Ishikawa (cell line): ENCODE measurements around the gene C5orf63.

Experiments
- CEBPB ChIP-seq: IDR thresholded peaks from 2 replicates; pipeline ENCODE4 v1.6.1; 2012
- CREB1 ChIP-seq: IDR thresholded peaks from 2 replicates; pipeline ENCODE4 v1.6.1; 2012; ENCODE audit warnings: low read depth
- EGR1 ChIP-seq: IDR thresholded peaks from 2 replicates; pipeline ENCODE4 v1.6.1; 2012
- EP300 ChIP-seq: IDR thresholded peaks from 2 replicates; pipeline ENCODE4 v1.6.1; 2012; ENCODE audit warnings: borderline replicate concordance
- FOXM1 ChIP-seq: IDR thresholded peaks from 2 replicates; pipeline ENCODE4 v1.6.1; 2012; ENCODE audit warnings: low read depth, borderline replicate concordance
- NFIC ChIP-seq: IDR thresholded peaks from 2 replicates; pipeline ENCODE4 v1.6.1; 2012
- RAD21 ChIP-seq: IDR thresholded peaks from 2 replicates; pipeline ENCODE4 v1.6.1; 2012; ENCODE audit warnings: low read depth
- REST ChIP-seq: IDR thresholded peaks from 2 replicates; pipeline ENCODE4 v1.6.1; 2012; ENCODE audit warnings: low read depth, mild to moderate bottlenecking
- TAF1 ChIP-seq: IDR thresholded peaks from 2 replicates; pipeline ENCODE4 v1.6.1; 2012; ENCODE audit warnings: low read depth, mild to moderate bottlenecking
- TCF12 ChIP-seq: IDR thresholded peaks from 2 replicates; pipeline ENCODE4 v1.6.1; 2012; ENCODE audit warnings: low read depth
- TEAD4 ChIP-seq: IDR thresholded peaks from 2 replicates; pipeline ENCODE4 v1.6.1; 2012
- YY1 ChIP-seq: IDR thresholded peaks from 2 replicates; pipeline ENCODE4 v1.6.1; 2012; ENCODE audit warnings: low read depth
- ZBTB7A ChIP-seq: IDR thresholded peaks from 2 replicates; pipeline ENCODE4 v1.6.1; 2012; ENCODE audit warnings: low read depth
- TF ChIP-seq, protein P1 (sequence below): IDR thresholded peaks from 2 replicates; pipeline ENCODE4 v1.6.1; 2012
- TF ChIP-seq, protein P2 (sequence below): IDR thresholded peaks from 2 replicates; pipeline ENCODE4 v1.6.1; 2012

Gene C5orf63

DNA sequence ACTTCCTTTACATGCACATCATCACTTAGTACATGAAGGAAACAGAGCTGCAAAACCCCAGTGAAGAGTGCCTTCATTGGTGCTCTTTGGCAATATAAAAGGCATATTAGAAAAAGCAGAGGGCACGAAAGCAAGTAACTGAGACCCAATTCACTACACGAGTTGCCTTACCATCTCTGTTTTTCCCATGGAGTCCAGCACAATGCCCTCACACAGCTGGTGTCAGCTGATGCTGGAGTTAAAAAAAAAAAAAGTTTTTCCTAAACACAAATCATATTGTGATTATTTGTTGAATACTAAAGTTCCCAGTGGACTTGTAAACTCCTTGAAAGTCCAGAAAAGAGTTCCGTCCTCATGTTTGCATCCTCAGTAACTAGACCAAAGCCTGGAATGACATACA lies 68.6 kb downstream of the C5orf63 start:
- no peak for TF ChIP-seq ZBTB7A
- TF ChIP-seq YY1: no peak
- TF ChIP-seq, protein P1, sequence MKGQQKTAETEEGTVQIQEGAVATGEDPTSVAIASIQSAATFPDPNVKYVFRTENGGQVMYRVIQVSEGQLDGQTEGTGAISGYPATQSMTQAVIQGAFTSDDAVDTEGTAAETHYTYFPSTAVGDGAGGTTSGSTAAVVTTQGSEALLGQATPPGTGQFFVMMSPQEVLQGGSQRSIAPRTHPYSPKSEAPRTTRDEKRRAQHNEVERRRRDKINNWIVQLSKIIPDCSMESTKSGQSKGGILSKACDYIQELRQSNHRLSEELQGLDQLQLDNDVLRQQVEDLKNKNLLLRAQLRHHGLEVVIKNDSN: no peak
- TF ChIP-seq RAD21: no peak

GRCh38 chr5:127003798-127004495 lies 69.4 kb downstream of the C5orf63 start:
- TF ChIP-seq NFIC: no peak
- TF ChIP-seq TAF1: no peak
- no peak for TF ChIP-seq FOXM1
- no peak for TF ChIP-seq TEAD4
- TF ChIP-seq CREB1: no peak
- no peak for TF ChIP-seq TCF12
- TF ChIP-seq, protein P1: no peak
- TF ChIP-seq REST: no peak
- TF ChIP-seq YY1: no peak
- no peak for TF ChIP-seq RAD21
- TF ChIP-seq, protein P2, sequence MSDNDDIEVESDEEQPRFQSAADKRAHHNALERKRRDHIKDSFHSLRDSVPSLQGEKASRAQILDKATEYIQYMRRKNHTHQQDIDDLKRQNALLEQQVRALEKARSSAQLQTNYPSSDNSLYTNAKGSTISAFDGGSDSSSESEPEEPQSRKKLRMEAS: no peak
- no peak for TF ChIP-seq CEBPB
- no peak for TF ChIP-seq EGR1
- TF ChIP-seq ZBTB7A: no peak
- TF ChIP-seq EP300: no peak

- TF ChIP-seq CEBPB (no peak), YY1 (no peak), TAF1 (no peak), CREB1 (no peak), EP300 (no peak), EGR1 (no peak)
- TF ChIP-seq, protein P2: no peak
- TF ChIP-seq, protein P1: no peak
Measured at GRCh38 chr5:127002390-127002789, 70.9 kb downstream of the C5orf63 start.

- TF ChIP-seq TAF1 (no peak), EP300 (no peak), REST (no peak), CREB1 (no peak), TCF12 (no peak), YY1 (no peak)
Measured at GRCh38 chr5:127001621-127002296, 71.5 kb downstream of the C5orf63 start.
